HG03045 (cell line): ENCODE results near the gene CPHXL.

Experiments
- ATAC-seq: cut with Tn5 transposase; IDR thresholded peaks from one replicate; pipeline ENCODE4 v1.9.1; 2021; ENCODE audit warnings: mild to moderate bottlenecking, moderate library complexity; ENCODE audit not compliant: unreplicated experiment

The CPHXL gene

DNA sequence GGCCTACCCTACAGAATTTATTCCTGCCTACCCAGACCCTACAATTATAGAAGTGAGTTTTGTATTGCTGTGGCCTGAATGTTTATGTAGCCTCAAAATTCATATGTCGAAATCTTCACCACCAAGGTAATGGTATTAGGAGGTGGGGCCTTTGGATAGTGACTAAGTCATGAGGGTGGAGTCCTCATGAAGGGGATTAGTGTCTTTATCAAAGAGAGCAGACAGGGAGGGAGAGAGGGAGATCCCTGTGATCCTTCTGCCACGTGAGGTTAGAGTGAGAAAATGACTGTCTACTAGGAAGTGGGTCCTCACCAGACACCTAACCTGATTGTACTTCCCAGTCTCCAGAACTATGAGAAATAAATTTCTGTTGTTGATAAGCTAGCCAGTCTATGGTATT lies 24.0 kb downstream of the CPHXL start:
- ATAC-seq = no peak

DNA sequence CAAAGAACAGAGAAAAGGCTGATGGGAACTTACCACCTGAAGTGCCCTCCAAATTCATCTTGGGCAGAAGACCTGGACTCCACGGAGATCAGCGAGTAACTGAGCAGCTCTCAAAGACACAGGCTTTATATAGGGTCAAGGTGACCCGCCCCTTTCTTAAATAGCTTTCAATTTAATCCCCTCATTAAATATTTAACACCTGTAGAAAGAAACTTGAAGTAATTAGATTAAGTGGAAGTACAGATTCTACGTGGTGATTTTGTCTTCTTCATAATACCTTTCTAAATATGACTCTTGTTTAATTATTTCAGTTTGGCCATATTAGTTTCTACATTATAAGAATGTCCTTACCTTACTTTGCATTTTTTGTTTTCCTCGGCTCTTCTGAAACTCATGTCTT lies 24.9 kb downstream of the CPHXL start, which contains the start of gene DUXB:
DUXB (minus strand) TSS at position 101 of the 400 bp plus-strand sequence; CDS start at position 58, 43 bp downstream.
- no peak for ATAC-seq

DNA sequence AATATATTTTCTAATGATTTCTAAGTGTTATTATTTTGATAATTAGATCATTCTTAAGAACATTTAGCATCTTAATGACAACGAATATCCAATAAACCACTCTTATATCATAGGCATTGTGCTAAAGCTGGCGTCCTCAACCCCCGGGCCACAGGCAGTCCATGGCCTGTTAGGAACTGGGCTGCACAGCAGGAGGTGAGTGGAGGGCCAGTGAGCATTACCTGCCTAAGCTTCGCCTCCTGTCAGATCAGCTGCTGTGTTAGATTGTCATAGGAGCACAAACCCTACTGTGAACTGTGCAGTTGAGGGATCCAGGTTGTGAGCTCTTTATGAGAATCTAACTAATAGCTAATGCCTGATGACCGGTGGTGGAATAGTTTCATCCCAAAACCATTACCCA lies 28.7 kb downstream of the CPHXL start:
- no peak for ATAC-seq

DNA sequence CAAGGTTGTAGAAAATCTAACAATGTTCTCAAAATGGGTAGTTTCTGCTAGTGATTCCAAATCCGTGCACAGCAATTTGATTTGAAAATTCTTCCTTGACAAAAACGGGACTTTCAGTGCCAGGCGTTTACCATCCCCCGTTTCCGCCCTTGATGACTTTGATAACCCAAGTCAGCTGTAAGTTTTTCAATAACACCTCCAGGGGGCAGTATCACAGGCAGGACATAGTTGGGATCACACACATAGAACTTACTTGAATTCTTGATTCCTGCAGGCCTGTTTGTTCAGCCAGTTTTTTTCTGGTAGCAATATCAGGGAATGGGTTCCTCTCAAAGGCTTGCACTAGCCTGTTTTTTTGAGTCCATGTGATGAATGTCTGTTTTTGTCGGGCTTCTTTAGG lies 30.6 kb downstream of the CPHXL start:
- no peak for ATAC-seq

DNA sequence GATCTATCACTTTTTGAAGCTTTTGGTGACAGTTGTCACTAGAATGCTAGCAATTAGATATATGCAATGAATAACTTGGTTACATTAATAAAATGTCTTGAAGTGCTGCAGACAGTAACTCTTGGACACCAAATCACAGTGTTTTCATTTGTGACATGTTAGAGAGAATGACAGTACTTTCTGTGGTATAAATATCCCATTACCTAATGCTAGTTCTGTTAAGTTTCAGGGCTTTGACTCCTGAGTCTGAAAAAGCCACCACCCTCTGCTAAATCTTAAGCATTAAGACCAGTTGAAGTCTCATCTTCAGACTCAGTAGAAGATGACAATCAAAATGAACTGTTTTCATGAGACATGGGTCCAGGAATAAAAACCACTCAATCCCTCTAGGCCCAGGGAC lies 38.9 kb downstream of the CPHXL start:
- no peak for ATAC-seq

DNA sequence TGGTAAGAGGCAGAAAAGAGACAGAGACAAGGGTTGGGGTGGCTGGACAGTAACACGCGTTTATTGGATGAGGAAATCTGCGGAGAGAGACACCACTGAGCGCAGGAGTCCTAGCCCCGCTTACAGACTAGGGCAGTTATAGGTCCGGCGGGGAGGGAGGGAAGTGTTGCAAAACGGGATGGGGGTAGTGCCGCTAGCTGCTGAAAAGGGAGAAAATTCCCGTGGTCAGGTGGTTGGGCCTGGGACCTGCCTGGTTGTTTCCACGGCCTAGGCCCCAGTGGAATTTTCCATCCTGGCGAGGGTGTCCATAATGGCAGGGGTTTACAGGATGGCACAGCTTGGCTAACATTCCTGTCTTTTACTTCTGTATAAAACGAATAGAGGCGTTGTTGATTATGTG lies 44.0 kb downstream of the CPHXL start:
- no peak for ATAC-seq

DNA sequence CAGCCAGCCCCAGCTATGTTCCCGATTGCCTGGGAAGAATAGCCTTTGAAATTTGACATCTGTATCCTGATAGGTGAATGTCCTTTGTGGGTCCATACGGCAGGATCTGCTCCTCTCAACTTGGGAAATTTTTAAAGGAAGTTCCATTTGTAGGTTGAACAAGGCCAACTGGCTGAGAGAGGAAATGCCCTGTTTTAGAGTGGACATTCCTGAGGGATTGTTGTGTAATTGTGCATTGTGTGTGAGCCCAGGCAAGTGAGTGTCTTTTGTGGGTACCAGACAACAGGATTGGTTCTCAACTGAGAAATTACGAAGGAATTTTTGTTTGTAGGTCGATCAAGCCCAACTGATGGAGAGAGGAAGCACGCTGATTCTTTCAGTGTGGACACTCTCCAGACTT lies 46.9 kb downstream of the CPHXL start:
- ATAC-seq = no peak

DNA sequence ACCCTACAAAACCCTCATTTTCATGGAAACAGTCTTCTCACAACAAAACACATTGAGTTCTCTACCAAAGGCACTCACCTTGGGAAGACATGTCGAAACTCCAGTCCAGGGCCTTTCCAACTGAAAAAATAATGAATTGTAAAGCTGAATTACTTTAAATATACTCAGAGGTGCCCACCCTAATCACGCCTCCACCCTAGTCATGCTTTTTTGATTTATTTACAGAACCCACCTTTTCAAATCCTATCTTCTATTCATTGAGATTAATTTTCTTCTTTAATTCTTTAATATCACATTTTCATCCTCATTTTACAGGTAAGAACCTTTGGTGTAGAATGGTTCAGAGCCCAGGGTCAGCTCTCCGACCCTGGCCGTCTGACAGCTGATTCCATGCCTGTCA lies 49.4 kb downstream of the CPHXL start, which contains the start of gene CPHXL2:
CPHXL2 (minus strand) TSS at position 101 of the 400 bp plus-strand sequence; CDS start at position 91, 10 bp downstream.
- no peak for ATAC-seq

DNA sequence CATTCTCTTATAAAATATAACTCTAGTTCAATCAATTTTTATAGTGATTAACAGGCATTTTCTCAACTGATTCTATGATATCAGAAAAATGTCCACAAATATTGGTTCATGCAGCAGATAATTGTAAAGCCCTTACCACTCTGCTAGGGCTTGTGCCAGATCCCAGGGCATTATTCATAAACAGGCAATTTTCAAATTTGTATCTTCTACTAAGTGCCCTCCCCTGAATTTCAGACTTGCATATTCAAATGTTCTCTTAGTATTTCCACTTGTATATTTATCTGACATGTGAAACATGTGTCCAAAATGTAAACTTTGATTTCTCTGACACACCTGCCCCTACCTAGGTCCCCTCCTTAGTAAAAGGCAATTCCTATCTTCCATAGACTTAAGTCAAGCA lies 58.8 kb downstream of the CPHXL start:
- no peak for ATAC-seq
